LHCN-M2 (cell line): Measurements from ENCODE around the gene RAD23A. TPM values are rescaled to one million over a fixed set of nuclear protein-coding genes. Genes with fewer than 3 reads are reported as not detected.

Experiments used
- DNase-seq: peaks from one replicate; pipeline ENCODE4 v3.0.0-alpha.2; 2012; ENCODE audit warnings: low read depth
- total RNA-seq: library from RNA; depleted of rRNA; stranded (reverse); fragments of >200 nt; gene quantifications from 2 replicates; pipeline ENCODE4 v1.2.3, GENCODE V29; 2014; rRNA removed

The RAD23A gene
- total RNA-seq, 1 experiment from 2014 or later: 158 TPM

DNA sequence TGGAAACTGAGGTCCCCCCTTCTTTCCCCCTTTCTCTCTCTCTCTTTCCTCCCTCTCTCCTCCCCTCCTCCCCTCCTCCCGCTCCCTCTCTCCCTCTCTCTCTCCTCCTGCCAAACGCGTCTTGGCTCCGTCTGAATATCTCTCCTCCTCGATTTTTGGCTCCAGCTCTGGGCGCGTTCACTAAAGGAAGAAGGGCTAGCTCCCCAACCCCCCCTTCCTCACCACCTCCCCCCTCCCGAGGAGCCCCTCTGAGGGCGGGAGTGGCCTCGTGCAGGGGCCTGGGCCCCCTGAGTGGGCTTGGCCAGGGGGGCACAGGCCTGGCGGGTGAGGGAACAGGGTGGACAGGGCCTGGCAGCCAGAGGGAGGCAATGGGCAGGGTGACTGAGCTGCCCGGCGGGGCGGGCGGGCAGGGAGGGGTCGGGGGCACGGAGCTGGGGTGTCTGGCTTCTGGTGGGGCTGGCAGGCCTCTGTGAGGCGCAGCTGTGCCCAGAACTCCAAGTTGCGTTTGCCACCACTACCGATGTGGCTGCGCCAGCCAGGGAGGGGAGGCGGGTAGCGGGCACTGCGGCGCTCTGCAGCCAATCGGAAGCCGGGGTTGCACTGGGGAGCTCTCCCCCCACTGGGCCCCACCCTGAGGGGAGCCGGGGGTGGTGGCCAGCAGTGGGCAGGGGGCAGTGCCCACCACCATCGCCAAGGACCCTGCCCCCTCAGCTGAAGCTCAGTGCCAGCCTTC, 56.7 kb downstream of the RAD23A start:
- no peak for DNase-seq

DNA sequence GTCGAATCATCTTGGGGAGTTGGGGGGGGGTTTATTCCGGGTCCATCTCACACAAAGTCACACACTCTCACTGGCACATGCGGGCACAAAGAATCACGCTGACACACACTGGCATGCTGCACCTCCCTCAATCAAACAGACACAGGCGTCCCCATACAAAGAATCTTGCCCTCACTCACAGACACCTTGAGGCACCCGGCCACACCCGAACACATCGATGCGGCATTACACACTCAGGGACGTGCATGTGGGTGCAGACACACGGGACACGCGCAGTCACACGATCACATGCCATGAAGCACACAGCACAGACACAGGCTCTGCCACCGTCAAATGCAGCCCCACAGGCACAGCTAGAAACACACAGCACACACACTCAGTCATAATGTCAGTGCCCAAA, 57.4 kb downstream of the RAD23A start:
- DNase-seq: no peak

Other genes with a start within 250 kb of the RAD23A start
- 8.1 and 8.7 TPM in 2 replicates for gene FBXW9, start 249.2 kb upstream of the RAD23A start, total RNA-seq
- gene TNPO2, start 221.9 kb upstream of the RAD23A start, total RNA-seq: 41.0 and 56.0 TPM in 2 replicates
- 372 and 446 TPM in 2 replicates for gene TRIR, start 211.2 kb upstream of the RAD23A start, total RNA-seq
- 136 and 155 TPM in 2 replicates for gene GET3, start 208.4 kb upstream of the RAD23A start, total RNA-seq
- 0.45 and 0.98 TPM in 2 replicates for gene BEST2, start 194.1 kb upstream of the RAD23A start, total RNA-seq
- 15.2 and 20.3 TPM in 2 replicates for gene HOOK2, start 170.3 kb upstream of the RAD23A start, total RNA-seq
- gene JUNB, start 154.4 kb upstream of the RAD23A start, total RNA-seq: 76.8 and 91.4 TPM in 2 replicates
- 101 and 124 TPM in 2 replicates for gene PRDX2, start 144.1 kb upstream of the RAD23A start, total RNA-seq
- not detected in 2 replicates for gene THSD8, start 143.8 kb upstream of the RAD23A start, total RNA-seq
- 56.2 and 59.5 TPM in 2 replicates for gene RNASEH2A, start 139.3 kb upstream of the RAD23A start, total RNA-seq
- gene RTBDN, start 111.3 kb upstream of the RAD23A start, total RNA-seq: not detected in 2 replicates
- gene MAST1, start 107.3 kb upstream of the RAD23A start, total RNA-seq: 0.13 TPM in 1 of 2 replicates, not detected in the other
- 17.2 and 18.9 TPM in 2 replicates for gene DNASE2, start 64.4 kb upstream of the RAD23A start, total RNA-seq
- gene KLF1, start 58.7 kb upstream of the RAD23A start, total RNA-seq: not detected in 2 replicates
- 24.6 and 31.9 TPM in 2 replicates for gene GCDH, start 54.7 kb upstream of the RAD23A start, total RNA-seq
- 0.17 TPM in 1 of 2 replicates, not detected in the other for gene SYCE2, start 26.6 kb upstream of the RAD23A start, total RNA-seq
- gene FARSA, start 12.2 kb upstream of the RAD23A start, total RNA-seq: 64.0 and 77.4 TPM in 2 replicates
- gene CALR, start 7.3 kb upstream of the RAD23A start, total RNA-seq: 1,263 and 1,378 TPM in 2 replicates
- 59.3 and 71.9 TPM in 2 replicates for gene GADD45GIP1, start 11.4 kb downstream of the RAD23A start, total RNA-seq
- gene DAND5, start 23.7 kb downstream of the RAD23A start, total RNA-seq: 0.06 TPM in 1 of 2 replicates, not detected in the other
- 9.2 and 13.9 TPM in 2 replicates for gene NFIX, start 49.6 kb downstream of the RAD23A start, total RNA-seq
- gene LYL1, start 157.0 kb downstream of the RAD23A start, total RNA-seq: not detected in 2 replicates
- gene TRMT1, start 170.9 kb downstream of the RAD23A start, total RNA-seq: 39.6 and 40.0 TPM in 2 replicates
- 84.1 and 86.1 TPM in 2 replicates for gene NACC1, start 172.4 kb downstream of the RAD23A start, total RNA-seq
- gene STX10, start 204.5 kb downstream of the RAD23A start, total RNA-seq: 76.4 and 78.6 TPM in 2 replicates
- gene IER2, start 204.5 kb downstream of the RAD23A start, total RNA-seq: 13.6 and 14.7 TPM in 2 replicates